ENCODE measurements around the gene NXF2. TPM values are rescaled to one million over a fixed set of nuclear protein-coding genes. Genes with fewer than 3 reads are reported as not detected.
"Not testable (repeated sequence)": the region's sequence is repeated elsewhere in the genome, so short reads cannot be mapped to it uniquely, and the experiment has no call there.

Gene NXF2, protein sequence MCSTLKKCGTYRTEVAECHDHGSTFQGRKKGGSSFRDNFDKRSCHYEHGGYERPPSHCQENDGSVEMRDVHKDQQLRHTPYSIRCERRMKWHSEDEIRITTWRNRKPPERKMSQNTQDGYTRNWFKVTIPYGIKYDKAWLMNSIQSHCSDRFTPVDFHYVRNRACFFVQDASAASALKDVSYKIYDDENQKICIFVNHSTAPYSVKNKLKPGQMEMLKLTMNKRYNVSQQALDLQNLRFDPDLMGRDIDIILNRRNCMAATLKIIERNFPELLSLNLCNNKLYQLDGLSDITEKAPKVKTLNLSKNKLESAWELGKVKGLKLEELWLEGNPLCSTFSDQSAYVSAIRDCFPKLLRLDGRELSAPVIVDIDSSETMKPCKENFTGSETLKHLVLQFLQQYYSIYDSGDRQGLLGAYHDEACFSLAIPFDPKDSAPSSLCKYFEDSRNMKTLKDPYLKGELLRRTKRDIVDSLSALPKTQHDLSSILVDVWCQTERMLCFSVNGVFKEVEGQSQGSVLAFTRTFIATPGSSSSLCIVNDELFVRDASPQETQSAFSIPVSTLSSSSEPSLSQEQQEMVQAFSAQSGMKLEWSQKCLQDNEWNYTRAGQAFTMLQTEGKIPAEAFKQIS
- total RNA-seq: not detected in 2 replicates

DNA sequence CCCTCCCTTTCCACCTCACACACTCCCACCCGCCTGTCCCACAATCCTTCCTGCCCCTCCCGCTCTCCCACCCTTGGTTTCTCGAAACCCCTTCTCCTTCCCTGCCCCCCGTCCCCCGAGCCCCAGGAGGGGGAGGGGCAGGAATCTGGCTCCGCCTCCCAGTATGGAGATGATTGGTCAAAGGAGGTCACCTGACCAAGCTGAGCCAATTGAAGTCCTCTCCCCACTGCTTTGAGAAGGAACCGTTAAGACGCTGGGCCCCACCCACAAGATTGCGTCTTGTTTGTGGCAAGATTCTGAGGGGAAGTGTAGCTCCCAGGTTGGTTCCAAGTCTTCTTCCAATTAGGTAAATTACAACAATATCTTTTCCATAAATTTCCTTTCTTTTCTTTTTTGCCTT is at the start of gene NXF2:
TSS of gene NXF2 (plus strand) at position 275 of the 400 bp plus-strand sequence. CDS start 59,912 bp downstream, outside the sequence.
- H3K79me2 ChIP-seq (ENCODE audit: insufficient read depth, low read length); DNase-seq (ENCODE audit: insufficient read length, low spot score, missing footprints); H3K4me3 ChIP-seq (ENCODE audit: insufficient read depth, low read length); H4K20me1 ChIP-seq (ENCODE audit: insufficient read depth, low read length); H3K4me1 ChIP-seq (ENCODE audit: insufficient read depth, low read length); H3K27ac ChIP-seq (ENCODE audit: low read depth, low read length); H3K4me2 ChIP-seq (ENCODE audit: insufficient read depth, low read length); H3K27me3 ChIP-seq (ENCODE audit: insufficient read depth, low read length); H3K36me3 ChIP-seq (ENCODE audit: insufficient read depth, low read length); H3K9me3 ChIP-seq (ENCODE audit: low read depth, low read length); H2AFZ ChIP-seq (ENCODE audit: low read length): not testable (repeated sequence)

DNA sequence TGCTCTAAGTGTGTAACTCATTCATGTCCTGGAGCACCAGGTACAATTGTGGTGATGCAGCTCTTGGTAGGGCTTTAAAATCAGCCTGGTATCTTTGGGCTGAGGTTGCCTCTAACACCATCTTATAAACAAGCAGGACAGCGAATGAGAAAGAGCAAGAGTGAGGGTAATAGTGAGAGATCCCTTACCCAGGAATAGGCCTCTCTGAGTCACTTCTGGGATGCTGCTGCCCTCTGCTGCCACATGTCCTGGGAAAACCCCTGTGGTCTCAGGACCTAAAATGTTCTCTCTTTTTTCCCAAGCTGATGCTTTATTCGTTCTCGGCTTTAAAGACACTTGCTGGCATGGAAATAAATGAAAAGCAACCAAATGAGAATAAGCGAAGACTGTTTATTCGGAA is 39.0 kb upstream of the NXF2 start:
- not testable (repeated sequence) for H2AFZ ChIP-seq (ENCODE audit: low read length); H3K27ac ChIP-seq (ENCODE audit: low read depth, low read length)

DNA sequence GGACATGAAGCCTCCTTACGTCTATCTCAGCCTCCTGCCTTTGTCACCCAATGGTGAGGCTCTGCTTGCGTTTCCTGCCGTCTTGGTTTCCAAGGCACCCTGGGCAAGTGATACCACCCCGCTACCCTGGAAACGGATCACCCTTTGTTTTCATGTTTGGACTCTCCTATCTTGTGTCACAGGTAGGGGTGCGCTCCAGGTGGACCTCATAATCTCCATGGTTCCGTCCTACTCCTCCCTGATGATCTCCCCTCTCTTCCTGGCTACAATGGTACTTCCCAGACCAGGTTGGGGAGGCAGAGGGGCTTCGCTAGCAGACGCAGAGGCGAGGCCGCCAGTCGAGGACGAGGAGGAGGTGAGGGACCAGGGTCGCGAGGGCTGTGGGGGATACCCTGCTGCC is 32.0 kb upstream of the NXF2 start, which contains the start of gene TCP11X1:
TSS of gene TCP11X1 (plus strand) at position 316 of the 400 bp plus-strand sequence.
- not testable (repeated sequence) for H3K4me2 ChIP-seq (ENCODE audit: insufficient read depth, low read length); H3K36me3 ChIP-seq (ENCODE audit: insufficient read depth, low read length); H2AFZ ChIP-seq (ENCODE audit: low read length); H3K27ac ChIP-seq (ENCODE audit: low read depth, low read length); H3K4me3 ChIP-seq (ENCODE audit: insufficient read depth, low read length); DNase-seq (ENCODE audit: insufficient read length, low spot score, missing footprints); H3K27me3 ChIP-seq (ENCODE audit: insufficient read depth, low read length); H3K79me2 ChIP-seq (ENCODE audit: insufficient read depth, low read length); H3K9me3 ChIP-seq (ENCODE audit: low read depth, low read length); H3K4me1 ChIP-seq (ENCODE audit: insufficient read depth, low read length); H4K20me1 ChIP-seq (ENCODE audit: insufficient read depth, low read length)

More for the DNA sequence above, 39.0 kb upstream of the NXF2 start:
- not testable (repeated sequence) for H4K20me1 ChIP-seq (ENCODE audit: insufficient read depth, low read length); H3K36me3 ChIP-seq (ENCODE audit: insufficient read depth, low read length); H3K4me1 ChIP-seq (ENCODE audit: insufficient read depth, low read length); H3K4me3 ChIP-seq (ENCODE audit: insufficient read depth, low read length); DNase-seq (ENCODE audit: insufficient read length, low spot score, missing footprints); H3K79me2 ChIP-seq (ENCODE audit: insufficient read depth, low read length); H3K4me2 ChIP-seq (ENCODE audit: insufficient read depth, low read length); H3K27me3 ChIP-seq (ENCODE audit: insufficient read depth, low read length); H3K9me3 ChIP-seq (ENCODE audit: low read depth, low read length)

DNA sequence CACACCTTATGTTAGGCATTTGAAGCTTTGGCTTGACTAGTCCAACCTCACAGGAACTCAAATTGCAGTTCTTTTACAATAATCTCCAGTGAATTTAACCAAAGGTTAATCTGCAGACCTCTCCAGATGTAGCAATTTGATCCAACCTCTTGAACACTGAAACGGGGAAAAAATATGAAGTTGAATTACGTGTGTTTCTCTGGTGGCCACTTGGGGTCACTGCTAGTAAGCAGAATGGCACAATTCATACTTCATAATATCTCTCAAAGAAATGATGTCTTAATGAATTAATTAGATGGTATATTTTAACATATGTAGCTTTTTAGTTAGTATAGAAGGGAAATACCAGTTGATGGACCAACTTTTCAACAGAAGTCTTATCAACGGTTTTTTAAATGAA is 30.5 kb upstream of the NXF2 start:
- H3K4me3 ChIP-seq (ENCODE audit: insufficient read depth, low read length); H4K20me1 ChIP-seq (ENCODE audit: insufficient read depth, low read length); H3K27ac ChIP-seq (ENCODE audit: low read depth, low read length); H3K9me3 ChIP-seq (ENCODE audit: low read depth, low read length); H3K79me2 ChIP-seq (ENCODE audit: insufficient read depth, low read length); H3K27me3 ChIP-seq (ENCODE audit: insufficient read depth, low read length); H3K4me2 ChIP-seq (ENCODE audit: insufficient read depth, low read length); DNase-seq (ENCODE audit: insufficient read length, low spot score, missing footprints); H3K36me3 ChIP-seq (ENCODE audit: insufficient read depth, low read length); H3K4me1 ChIP-seq (ENCODE audit: insufficient read depth, low read length); H2AFZ ChIP-seq (ENCODE audit: low read length): not testable (repeated sequence)

DNA sequence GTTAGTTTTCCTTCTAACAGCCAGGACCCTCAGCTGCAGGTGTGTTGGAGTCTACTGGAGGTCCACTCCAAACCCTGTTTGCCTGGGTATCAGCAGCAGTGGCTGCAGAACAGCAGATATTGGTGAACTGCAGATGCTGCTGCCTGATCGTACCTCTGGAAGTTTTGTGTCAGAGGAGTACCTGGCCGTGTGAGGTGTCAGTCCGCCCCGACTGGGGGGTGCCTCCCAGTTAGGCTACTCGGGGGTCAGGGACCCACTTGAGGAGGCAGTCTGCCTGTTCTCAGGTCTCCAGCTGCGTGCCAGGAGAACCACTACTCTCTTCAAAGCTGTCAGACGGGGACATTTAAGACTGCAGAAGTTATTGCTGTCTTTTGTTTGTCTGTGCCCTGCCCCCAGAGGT is 11.3 kb upstream of the NXF2 start:
- not testable (repeated sequence) for H4K20me1 ChIP-seq (ENCODE audit: insufficient read depth, low read length); H3K27me3 ChIP-seq (ENCODE audit: insufficient read depth, low read length); H3K4me1 ChIP-seq (ENCODE audit: insufficient read depth, low read length); H3K4me3 ChIP-seq (ENCODE audit: insufficient read depth, low read length); H2AFZ ChIP-seq (ENCODE audit: low read length); H3K79me2 ChIP-seq (ENCODE audit: insufficient read depth, low read length); H3K4me2 ChIP-seq (ENCODE audit: insufficient read depth, low read length); H3K9me3 ChIP-seq (ENCODE audit: low read depth, low read length); H3K27ac ChIP-seq (ENCODE audit: low read depth, low read length); H3K36me3 ChIP-seq (ENCODE audit: insufficient read depth, low read length); DNase-seq (ENCODE audit: insufficient read length, low spot score, missing footprints)

DNA sequence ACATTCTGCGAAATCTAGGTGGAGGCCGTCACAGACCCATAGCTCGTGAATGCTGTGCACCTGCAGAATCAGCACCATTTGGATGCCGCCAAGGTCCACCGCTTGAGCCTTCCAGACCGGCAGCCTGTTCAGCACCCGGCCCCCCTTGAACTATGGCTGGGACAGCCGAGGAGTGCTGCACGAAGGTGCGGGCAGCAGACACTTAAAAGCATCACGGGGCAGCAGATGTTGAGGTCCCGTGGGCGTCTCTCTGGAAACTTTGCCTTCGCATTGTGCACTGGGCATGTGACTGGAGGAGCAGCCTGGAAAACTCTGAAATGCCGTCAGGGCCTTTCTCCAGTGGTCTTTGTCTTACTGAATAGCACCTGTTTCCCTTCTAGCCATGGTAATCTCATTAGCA is 6.7 kb upstream of the NXF2 start:
- not testable (repeated sequence) for DNase-seq (ENCODE audit: insufficient read length, low spot score, missing footprints); H3K4me2 ChIP-seq (ENCODE audit: insufficient read depth, low read length); H2AFZ ChIP-seq (ENCODE audit: low read length); H4K20me1 ChIP-seq (ENCODE audit: insufficient read depth, low read length); H3K27me3 ChIP-seq (ENCODE audit: insufficient read depth, low read length); H3K36me3 ChIP-seq (ENCODE audit: insufficient read depth, low read length); H3K79me2 ChIP-seq (ENCODE audit: insufficient read depth, low read length); H3K27ac ChIP-seq (ENCODE audit: low read depth, low read length); H3K4me3 ChIP-seq (ENCODE audit: insufficient read depth, low read length); H3K4me1 ChIP-seq (ENCODE audit: insufficient read depth, low read length); H3K9me3 ChIP-seq (ENCODE audit: low read depth, low read length)

DNA sequence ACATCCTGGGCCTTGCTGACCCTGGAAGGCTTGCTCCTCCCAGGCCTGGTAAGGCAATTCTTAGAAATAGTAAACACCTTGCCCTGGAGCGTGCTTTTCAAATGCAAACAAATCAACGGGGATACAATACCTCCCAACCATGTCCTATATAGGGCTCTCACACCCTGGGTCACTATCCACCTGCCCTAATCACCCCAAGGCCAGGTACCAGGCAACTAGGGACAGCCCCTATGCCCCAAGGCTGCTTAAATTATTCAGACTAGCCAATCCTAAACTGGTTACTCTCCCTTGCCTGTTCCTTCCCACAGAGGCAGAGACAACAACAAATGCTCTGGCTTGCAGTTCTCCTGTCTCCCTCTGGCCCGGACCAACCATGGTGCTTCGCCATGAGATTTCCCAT is 25.3 kb downstream of the NXF2 start:
- H3K27ac ChIP-seq (ENCODE audit: low read depth, low read length); H3K9me3 ChIP-seq (ENCODE audit: low read depth, low read length); H3K36me3 ChIP-seq (ENCODE audit: insufficient read depth, low read length); H3K4me1 ChIP-seq (ENCODE audit: insufficient read depth, low read length); H3K79me2 ChIP-seq (ENCODE audit: insufficient read depth, low read length); H3K4me3 ChIP-seq (ENCODE audit: insufficient read depth, low read length); H2AFZ ChIP-seq (ENCODE audit: low read length); H4K20me1 ChIP-seq (ENCODE audit: insufficient read depth, low read length); H3K4me2 ChIP-seq (ENCODE audit: insufficient read depth, low read length); DNase-seq (ENCODE audit: insufficient read length, low spot score, missing footprints); H3K27me3 ChIP-seq (ENCODE audit: insufficient read depth, low read length): not testable (repeated sequence)

Data from osteoblast (primary cell).